WI38 (cell line): ENCODE measurements around the gene DYNAP.

Experiments
- H3K4me3 ChIP-seq: 2 replicates; pipeline ENCODE4 v1.5.1; 2011; ENCODE audit warnings: low read depth, mild to moderate bottlenecking, control low read depth, low read length
- TF ChIP-seq, protein P1 (sequence below): IDR thresholded peaks from 2 replicates; pipeline ENCODE4 v1.5.1; 2012; ENCODE audit warnings: low read depth, mild to moderate bottlenecking, control low read depth, low read length

Gene DYNAP

DNA sequence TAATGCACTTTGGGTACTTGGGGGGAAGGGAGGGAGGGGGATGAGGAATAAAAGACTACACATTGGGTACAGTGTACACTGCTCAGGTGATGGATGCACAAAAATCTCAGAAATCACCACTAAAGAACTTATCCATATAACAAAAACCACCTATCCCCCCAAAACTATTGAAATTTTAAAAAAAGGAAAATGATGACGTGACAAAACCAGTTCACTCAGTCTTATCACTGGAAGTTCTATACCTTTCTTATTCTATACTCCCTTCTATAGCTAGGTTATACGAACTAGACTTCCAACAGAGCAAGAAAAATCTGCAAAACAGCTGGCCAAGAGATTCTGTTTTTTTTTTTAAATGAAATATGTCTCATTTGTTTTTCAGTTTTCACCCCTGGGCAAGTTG is 20.8 kb downstream of the DYNAP start:
- H3K4me3 ChIP-seq: no peak overlapping the region
- TF ChIP-seq, protein P1, sequence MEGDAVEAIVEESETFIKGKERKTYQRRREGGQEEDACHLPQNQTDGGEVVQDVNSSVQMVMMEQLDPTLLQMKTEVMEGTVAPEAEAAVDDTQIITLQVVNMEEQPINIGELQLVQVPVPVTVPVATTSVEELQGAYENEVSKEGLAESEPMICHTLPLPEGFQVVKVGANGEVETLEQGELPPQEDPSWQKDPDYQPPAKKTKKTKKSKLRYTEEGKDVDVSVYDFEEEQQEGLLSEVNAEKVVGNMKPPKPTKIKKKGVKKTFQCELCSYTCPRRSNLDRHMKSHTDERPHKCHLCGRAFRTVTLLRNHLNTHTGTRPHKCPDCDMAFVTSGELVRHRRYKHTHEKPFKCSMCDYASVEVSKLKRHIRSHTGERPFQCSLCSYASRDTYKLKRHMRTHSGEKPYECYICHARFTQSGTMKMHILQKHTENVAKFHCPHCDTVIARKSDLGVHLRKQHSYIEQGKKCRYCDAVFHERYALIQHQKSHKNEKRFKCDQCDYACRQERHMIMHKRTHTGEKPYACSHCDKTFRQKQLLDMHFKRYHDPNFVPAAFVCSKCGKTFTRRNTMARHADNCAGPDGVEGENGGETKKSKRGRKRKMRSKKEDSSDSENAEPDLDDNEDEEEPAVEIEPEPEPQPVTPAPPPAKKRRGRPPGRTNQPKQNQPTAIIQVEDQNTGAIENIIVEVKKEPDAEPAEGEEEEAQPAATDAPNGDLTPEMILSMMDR: no peak

DNA sequence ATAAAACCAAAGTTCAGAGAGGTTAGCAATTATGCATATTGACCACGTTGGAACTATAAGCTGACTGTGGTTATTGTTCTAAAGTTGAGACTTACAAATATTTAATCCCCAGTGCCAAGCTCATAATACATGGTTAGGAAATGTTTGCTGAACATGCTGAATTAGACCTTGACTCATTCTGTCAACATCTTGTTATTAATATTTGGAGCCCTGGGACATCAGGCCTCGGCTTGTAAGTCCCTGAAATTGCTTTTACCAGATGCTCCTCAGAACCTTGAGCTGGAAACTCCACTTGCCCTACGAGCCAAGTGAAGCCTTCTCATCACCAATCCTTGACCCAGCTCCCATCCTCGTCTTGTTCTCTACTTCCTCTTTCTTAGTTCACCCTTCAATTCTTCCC is 21.2 kb downstream of the DYNAP start:
- TF ChIP-seq, protein P1: no peak
- no peak overlapping the region for H3K4me3 ChIP-seq

DNA sequence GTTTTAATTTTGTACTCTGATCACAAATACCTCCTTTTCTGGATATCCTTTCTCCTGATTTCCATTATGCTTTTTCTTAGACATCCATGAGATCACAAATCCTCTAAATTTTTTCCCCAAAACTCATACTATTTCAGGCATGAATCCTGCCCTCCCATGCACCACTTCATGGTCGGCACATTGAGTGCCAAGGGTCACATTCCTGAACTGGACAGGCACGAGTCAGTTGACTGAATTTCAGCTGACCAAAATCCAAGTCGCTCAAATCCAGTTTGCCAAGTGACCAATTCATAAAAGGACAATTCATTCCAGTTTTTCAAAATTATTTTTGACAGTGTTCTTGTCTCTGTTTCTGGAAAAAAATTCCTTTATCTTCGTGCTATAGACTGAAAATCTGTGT is 22.1 kb downstream of the DYNAP start:
- TF ChIP-seq, protein P1: no peak
- no peak overlapping the region for H3K4me3 ChIP-seq

DNA sequence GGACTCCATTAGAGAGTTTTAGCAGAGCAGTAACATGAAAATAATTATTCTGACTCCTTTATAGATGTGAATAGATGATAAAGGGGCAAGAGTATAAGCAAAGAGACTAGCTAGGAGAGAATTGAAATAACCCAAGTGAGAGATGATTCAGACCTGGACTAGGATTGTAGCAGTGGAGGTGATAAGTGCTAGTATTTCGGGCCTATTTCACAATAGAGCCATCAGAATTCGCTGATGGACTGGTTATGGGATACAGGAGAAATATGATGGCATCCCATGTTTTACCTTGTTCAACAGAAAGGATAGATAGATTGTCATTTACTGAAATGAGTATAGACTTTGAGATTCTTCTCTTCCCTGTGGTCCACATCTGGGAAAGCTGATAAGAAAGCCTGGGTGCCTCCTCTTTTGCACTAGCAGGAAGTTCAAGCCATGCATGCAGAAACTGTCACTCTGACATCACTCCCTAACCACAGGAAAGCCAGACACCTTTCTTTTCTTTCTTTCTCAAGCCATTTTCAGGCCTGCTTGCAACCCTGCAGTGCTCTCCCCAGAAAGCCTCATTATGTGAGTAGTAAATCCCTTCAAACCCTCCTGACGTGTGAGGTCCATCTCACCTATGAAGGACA is 25.3 kb downstream of the DYNAP start:
- H3K4me3 ChIP-seq: no peak overlapping the region
- TF ChIP-seq, protein P1: no peak

DNA sequence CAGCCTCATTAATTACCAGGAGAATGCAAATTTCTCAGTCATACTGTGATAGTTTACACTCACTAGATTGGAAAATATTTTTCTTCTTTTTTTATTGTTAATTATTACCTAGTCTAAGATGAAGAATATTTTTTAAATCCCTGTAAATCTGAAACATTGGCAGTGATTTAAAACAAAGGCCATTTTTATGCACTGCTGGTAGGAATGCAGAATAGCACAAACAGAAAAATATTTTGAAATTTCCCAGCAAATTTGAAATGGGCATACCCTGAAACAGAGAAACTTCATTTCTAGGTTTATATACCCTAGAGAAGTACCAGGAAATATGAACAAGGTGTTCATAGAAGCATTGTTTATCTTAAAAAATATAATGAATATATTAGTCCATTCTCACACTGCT is 31.0 kb downstream of the DYNAP start:
- TF ChIP-seq, protein P1: no peak
- H3K4me3 ChIP-seq: no peak overlapping the region

DNA sequence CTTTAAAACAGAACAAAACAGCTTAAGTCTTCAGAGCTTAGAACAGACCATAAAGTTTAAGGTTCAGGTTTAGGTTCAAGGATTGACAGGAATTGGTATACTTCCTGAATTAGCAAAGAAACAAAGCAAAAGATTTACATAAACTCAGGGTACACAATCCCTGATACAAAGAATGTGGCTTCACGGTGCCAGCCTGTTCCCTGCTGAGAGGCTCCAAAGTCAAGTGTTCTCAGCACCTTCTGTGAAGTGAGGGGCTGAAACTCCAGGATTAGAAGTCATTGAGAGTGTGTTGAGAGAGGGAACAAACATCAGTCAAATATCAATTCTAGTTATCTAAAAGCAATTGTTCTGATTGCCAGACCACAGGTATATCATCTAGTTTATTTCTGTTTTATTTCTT is 35.7 kb downstream of the DYNAP start:
- TF ChIP-seq, protein P1: no peak

DNA sequence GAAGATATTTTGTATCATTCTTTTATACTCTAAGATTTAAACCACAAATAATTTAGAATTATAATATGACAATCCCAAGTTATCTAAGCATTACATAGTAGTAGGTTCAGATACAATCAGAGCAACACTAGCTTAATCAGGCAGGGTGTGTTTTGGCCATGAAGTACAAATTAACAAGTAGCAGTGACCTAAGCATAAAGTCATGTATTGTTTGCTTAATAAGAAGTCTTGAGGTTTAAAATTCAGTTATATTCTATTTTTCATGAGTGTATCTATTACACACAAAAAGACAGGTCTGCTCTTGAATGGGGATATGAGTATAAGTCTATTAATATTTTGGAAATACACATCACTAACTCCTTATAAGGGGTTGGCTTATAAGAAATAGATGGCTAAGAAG is 39.9 kb downstream of the DYNAP start:
- TF ChIP-seq, protein P1: no peak
- no peak overlapping the region for H3K4me3 ChIP-seq

More for the DNA sequence above, 35.7 kb downstream of the DYNAP start:
- H3K4me3 ChIP-seq: no peak overlapping the region
